Breast epithelium (tissue), 3 donors: ENCODE measurements around the gene SIRT7.
A peak's percentile ranks its signal among the peaks of the same experiment; 100 is the strongest.

Source experiments
- POLR2A ChIP-seq: fragments of 450-650 bp; IDR thresholded peaks from one replicate; pipeline ENCODE4 v1.6.1; 2016; ENCODE audit warnings: antibody characterized with exemption, mild to moderate bottlenecking, moderate library complexity
- POLR2AphosphoS5 ChIP-seq, 3 donors: sonication (generic); formaldehyde crosslinking; IDR thresholded peaks; one replicate each; pipeline ENCODE4 v1.6.1; 2017; ENCODE audit warnings: antibody characterized with exemption in 3 of 3
- TF ChIP-seq, protein P1 (sequence below), 3 donors: fragments of 450-650 bp; IDR thresholded peaks; one replicate each; pipeline ENCODE4 v1.5.1; 2016 to 2017; ENCODE audit warnings: antibody characterized with exemption in 3 of 3, mild to moderate bottlenecking in 3 of 3, moderate library complexity in 3 of 3

DNA sequence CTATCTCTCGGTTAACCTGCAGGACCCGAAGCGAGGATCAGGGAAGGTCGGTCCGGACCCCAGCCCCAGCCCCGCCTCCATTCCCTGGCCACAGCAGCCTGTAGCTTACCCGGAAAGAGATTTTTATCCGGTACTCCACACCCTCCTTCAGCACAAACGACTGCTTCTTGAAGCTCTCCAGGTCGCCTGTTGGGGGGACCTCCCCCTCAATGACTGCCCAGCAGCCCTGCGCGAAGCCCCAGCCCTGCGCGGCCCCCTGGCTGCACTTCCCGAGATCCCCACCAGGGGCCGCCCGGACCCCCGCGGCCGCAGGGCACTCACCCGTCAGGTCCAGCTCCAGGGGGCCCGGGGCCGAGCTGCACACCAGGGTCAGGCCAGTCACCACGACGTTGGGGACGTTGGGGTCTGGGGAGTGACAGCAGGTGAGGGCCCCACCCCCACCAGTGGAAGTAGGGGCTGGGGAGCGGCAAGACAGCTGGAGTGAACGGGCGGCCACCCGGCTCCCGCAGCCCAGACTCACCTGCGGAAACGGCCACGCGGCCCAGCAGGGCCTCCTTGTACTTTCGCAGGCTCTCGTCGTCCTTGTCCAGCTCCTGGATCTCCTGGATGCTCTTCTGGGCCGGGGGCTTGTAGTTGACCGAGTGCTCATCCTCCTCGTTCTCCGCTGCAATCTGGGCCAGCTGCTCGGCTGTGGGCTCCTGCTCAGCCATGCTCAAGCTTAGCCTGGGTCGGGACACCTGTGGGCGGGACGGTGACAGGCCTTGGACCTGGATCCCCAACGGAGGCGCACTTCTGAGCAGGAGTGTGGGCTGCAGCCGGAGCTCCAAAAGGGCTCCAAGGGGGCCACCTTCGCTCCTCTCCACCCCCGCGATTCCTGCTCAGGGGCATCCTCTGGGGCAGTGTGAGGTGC is 48.5 kb downstream of the SIRT7 start:
- TF ChIP-seq, protein P1, sequence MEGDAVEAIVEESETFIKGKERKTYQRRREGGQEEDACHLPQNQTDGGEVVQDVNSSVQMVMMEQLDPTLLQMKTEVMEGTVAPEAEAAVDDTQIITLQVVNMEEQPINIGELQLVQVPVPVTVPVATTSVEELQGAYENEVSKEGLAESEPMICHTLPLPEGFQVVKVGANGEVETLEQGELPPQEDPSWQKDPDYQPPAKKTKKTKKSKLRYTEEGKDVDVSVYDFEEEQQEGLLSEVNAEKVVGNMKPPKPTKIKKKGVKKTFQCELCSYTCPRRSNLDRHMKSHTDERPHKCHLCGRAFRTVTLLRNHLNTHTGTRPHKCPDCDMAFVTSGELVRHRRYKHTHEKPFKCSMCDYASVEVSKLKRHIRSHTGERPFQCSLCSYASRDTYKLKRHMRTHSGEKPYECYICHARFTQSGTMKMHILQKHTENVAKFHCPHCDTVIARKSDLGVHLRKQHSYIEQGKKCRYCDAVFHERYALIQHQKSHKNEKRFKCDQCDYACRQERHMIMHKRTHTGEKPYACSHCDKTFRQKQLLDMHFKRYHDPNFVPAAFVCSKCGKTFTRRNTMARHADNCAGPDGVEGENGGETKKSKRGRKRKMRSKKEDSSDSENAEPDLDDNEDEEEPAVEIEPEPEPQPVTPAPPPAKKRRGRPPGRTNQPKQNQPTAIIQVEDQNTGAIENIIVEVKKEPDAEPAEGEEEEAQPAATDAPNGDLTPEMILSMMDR (IDR thresholded peaks at IDR 0.05): peak; percentile 73 to 93 (median 74)
- TF ChIP-seq POLR2AphosphoS5 (IDR thresholded peaks at IDR 0.05) (no peak), POLR2A (no peak)
